ENCODE data around the gene GALNTL6. TPM values are rescaled to one million over a fixed set of nuclear protein-coding genes. Genes with fewer than 3 reads are reported as not detected.
"Not testable (repeated sequence)": the region's sequence is repeated elsewhere in the genome, so short reads cannot be mapped to it uniquely, and the experiment has no call there.

The GALNTL6 gene
- total and polyA plus RNA-seq, 2 donors (not counting 1 experiment from before 2014, with no cell fraction given): 0.99 to 1.1 TPM

DNA sequence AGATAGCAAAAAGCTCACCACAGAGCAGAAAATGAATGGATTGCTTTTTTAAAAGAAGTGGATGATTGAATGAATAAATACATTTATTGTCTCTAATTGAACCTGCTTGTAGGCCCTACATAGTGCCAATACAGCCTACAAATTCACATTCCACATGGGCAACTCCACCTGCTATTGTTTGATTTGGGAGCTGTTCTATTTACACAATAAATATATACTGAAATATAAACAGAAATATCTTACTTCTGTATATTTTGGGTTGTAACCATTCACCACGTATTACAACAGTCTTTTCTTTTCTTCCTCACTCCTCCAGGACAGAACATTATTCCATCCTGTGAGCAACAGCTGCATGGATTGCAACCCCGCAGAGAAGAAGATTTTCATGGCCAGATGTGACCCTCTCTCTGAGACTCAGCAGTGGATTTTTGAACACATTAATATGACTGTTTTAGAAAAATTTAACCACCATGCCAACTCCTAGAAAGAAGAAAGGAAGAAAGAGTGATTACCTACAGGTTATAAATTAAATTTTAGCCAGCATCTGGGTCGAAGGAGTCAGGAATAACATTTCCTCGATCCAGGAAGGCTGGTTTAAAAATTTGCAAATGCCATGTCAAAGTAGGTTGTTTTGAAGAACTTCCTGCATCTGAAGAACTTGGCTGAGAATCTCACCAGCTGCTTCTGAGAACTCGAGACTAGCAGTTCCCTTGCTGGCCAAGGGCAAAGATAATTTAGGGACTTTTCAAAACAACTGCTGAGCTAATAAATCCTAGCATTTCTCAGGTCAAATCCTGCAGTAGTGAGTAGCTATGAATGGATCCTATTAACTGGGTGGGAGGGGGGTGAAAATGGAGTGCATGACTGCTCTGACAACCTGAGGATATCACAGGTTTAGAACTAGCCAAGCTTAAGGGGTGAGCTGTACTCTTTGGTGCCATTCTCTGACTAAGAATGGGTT, 1226.7 kb downstream of the GALNTL6 start:
- Mint-ChIP-seq H3K4me1 (no peaks in the 10 kb centered on the region), H3K4me3 (no peak overlapping the region), H3K27ac (no peak overlapping the region), H3K27me3 (peaks cover 22% of the 10 kb centered on the region), H3K9me3 (ENCODE audit: insufficient read depth) (no peaks in the 10 kb centered on the region)
- 18% methylated on average over 4 of the region's 5 CpGs for WGBS (ENCODE audit: insufficient coverage)
- DNase-seq (no peak), ATAC-seq (ENCODE audit: low read depth) (no peak)
- no peak overlapping the region for H3K4me3 ChIP-seq (ENCODE audit: control extremely low read depth in 1 of 5, extremely low read depth in 1 of 5, insufficient read depth in 1 of 5, low read depth in 2 of 5, low read length in 4 of 5)
- no peak overlapping the region for H3K27ac ChIP-seq (ENCODE audit: low read length in 2 of 2)
- no peak for TF ChIP-seq EZH2 (IDR thresholded peaks at IDR 0.05; ENCODE audit: borderline replicate concordance, insufficient read depth, low read depth, low read length, poor library complexity, severe bottlenecking)
- TF ChIP-seq, protein P1, sequence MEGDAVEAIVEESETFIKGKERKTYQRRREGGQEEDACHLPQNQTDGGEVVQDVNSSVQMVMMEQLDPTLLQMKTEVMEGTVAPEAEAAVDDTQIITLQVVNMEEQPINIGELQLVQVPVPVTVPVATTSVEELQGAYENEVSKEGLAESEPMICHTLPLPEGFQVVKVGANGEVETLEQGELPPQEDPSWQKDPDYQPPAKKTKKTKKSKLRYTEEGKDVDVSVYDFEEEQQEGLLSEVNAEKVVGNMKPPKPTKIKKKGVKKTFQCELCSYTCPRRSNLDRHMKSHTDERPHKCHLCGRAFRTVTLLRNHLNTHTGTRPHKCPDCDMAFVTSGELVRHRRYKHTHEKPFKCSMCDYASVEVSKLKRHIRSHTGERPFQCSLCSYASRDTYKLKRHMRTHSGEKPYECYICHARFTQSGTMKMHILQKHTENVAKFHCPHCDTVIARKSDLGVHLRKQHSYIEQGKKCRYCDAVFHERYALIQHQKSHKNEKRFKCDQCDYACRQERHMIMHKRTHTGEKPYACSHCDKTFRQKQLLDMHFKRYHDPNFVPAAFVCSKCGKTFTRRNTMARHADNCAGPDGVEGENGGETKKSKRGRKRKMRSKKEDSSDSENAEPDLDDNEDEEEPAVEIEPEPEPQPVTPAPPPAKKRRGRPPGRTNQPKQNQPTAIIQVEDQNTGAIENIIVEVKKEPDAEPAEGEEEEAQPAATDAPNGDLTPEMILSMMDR (IDR thresholded peaks at IDR 0.05): no peak
- H4K20me1 ChIP-seq (ENCODE audit: control insufficient read depth, insufficient read depth, low read length, poor library complexity, severe bottlenecking): no peaks in the 10 kb centered on the region
- no peak overlapping the region for H2AFZ ChIP-seq (ENCODE audit: insufficient read depth, low read depth, low read length, poor library complexity, severe bottlenecking)
- CTCF ChIA-PET: interaction anchor here (0.8 to 1.4 kb wide), 4 partner anchors 17 to 218 kb away, joined by 3 read pairs; no protein-coding TSS in a partner anchor
- no peak overlapping the region for H3K4me2 ChIP-seq (replicated peaks; ENCODE audit: low read depth, low read length, poor library complexity, severe bottlenecking)
- POLR2A ChIA-PET: no interaction called here
- no peaks in the 10 kb centered on the region for H3K27me3 ChIP-seq (replicated peaks in 1 of 4; ENCODE audit: control extremely low read depth in 1 of 4, control insufficient read depth in 3 of 4, insufficient read depth in 4 of 4, low read length in 3 of 4)
- H3K9ac ChIP-seq (ENCODE audit: low read length): no peak overlapping the region
- no peaks in the 10 kb centered on the region for H3K79me2 ChIP-seq (ENCODE audit: control insufficient read depth, insufficient read depth, low read length)
- no peaks in the 10 kb centered on the region for H3K4me1 ChIP-seq (ENCODE audit: control insufficient read depth in 2 of 2, insufficient read depth in 2 of 2, low read length in 2 of 2)
- H3K36me3 ChIP-seq (replicated peaks in 1 of 2; ENCODE audit: control extremely low read depth in 1 of 2, control insufficient read depth in 1 of 2, extremely low read depth in 1 of 2, insufficient read depth in 2 of 2, low read length in 1 of 2): no peaks in the 10 kb centered on the region
- intact Hi-C loops (cut with micrococcal nuclease): no loop called here
- no peaks in the 10 kb centered on the region for H3K9me3 ChIP-seq (ENCODE audit: control extremely low read depth in 1 of 3, control insufficient read depth in 2 of 3, insufficient read depth in 1 of 3, low read length in 2 of 3)

GRCh38 chr4:173041482-173041881, 1228.3 kb downstream of the GALNTL6 start:
- DNase-seq (no peak), ATAC-seq (ENCODE audit: low read depth) (no peak)
- H3K27ac Mint-ChIP-seq: no peak overlapping the region
- H3K27me3 Mint-ChIP-seq: peaks cover 18% of the 10 kb centered on the region
- no peaks in the 10 kb centered on the region for H3K9me3 Mint-ChIP-seq (ENCODE audit: insufficient read depth)
- H3K36me3 ChIP-seq (replicated peaks in 1 of 2; ENCODE audit: control extremely low read depth in 1 of 2, control insufficient read depth in 1 of 2, extremely low read depth in 1 of 2, insufficient read depth in 2 of 2, low read length in 1 of 2): no peaks in the 10 kb centered on the region
- H3K4me1 Mint-ChIP-seq: no peaks in the 10 kb centered on the region
- H3K4me3 ChIP-seq (ENCODE audit: control extremely low read depth in 1 of 5, extremely low read depth in 1 of 5, insufficient read depth in 1 of 5, low read depth in 2 of 5, low read length in 4 of 5): no peak overlapping the region
- CTCF ChIA-PET: no interaction called here
- no peak overlapping the region for H3K4me3 Mint-ChIP-seq
- H3K79me2 ChIP-seq (ENCODE audit: control insufficient read depth, insufficient read depth, low read length): no peaks in the 10 kb centered on the region
- no peaks in the 10 kb centered on the region for H4K20me1 ChIP-seq (ENCODE audit: control insufficient read depth, insufficient read depth, low read length, poor library complexity, severe bottlenecking)
- POLR2A ChIA-PET: no interaction called here
- no peaks in the 10 kb centered on the region for H3K27me3 ChIP-seq (replicated peaks in 1 of 4; ENCODE audit: control extremely low read depth in 1 of 4, control insufficient read depth in 3 of 4, insufficient read depth in 4 of 4, low read length in 3 of 4)
- no peak for TF ChIP-seq EZH2 (IDR thresholded peaks at IDR 0.05; ENCODE audit: borderline replicate concordance, insufficient read depth, low read depth, low read length, poor library complexity, severe bottlenecking)
- TF ChIP-seq, protein P1 (IDR thresholded peaks at IDR 0.05): no peak
- intact Hi-C loops (cut with micrococcal nuclease): no loop called here
- no peaks in the 10 kb centered on the region for H3K9me3 ChIP-seq (ENCODE audit: control extremely low read depth in 1 of 3, control insufficient read depth in 2 of 3, insufficient read depth in 1 of 3, low read length in 2 of 3)
- WGBS (ENCODE audit: insufficient coverage): no CpG with 5 or more reads among the region's 1 CpG
- no peaks in the 10 kb centered on the region for H3K4me1 ChIP-seq (ENCODE audit: control insufficient read depth in 2 of 2, insufficient read depth in 2 of 2, low read length in 2 of 2)
- no peak overlapping the region for H3K4me2 ChIP-seq (replicated peaks; ENCODE audit: low read depth, low read length, poor library complexity, severe bottlenecking)
- H3K27ac ChIP-seq (ENCODE audit: low read length in 2 of 2): no peak overlapping the region
- H2AFZ ChIP-seq (ENCODE audit: insufficient read depth, low read depth, low read length, poor library complexity, severe bottlenecking): no peak overlapping the region
- no peak overlapping the region for H3K9ac ChIP-seq (ENCODE audit: low read length)

DNA sequence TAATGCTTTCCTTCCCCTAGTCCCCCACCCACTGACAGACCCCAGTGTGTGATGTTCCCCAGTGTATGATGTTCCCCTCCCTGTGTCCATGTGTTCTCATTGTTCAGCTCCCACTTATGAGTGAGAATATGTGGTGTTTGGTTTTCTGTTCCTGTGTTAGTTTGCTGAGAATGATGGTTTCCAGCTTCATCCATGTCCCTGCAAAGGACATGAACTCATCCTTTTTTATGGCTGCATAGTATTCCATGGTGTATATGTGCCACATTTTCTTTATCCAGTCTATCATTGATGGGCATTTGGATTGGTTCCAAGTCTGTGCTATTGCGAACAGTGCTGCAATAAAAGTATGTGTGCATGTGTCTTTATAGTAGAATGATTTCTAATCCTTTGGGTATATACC, 1228.9 kb downstream of the GALNTL6 start:
- peaks cover 18% of the 10 kb centered on the region for H3K27me3 Mint-ChIP-seq
- H2AFZ ChIP-seq (ENCODE audit: insufficient read depth, low read depth, low read length, poor library complexity, severe bottlenecking); H3K4me1 Mint-ChIP-seq; H3K9me3 Mint-ChIP-seq (ENCODE audit: insufficient read depth); H3K9ac ChIP-seq (ENCODE audit: low read length); ATAC-seq (ENCODE audit: low read depth); H3K4me3 Mint-ChIP-seq; H3K9me3 ChIP-seq (ENCODE audit: control extremely low read depth in 1 of 3, control insufficient read depth in 2 of 3, insufficient read depth in 1 of 3, low read length in 2 of 3); H3K4me3 ChIP-seq (ENCODE audit: control extremely low read depth in 1 of 5, extremely low read depth in 1 of 5, insufficient read depth in 1 of 5, low read depth in 2 of 5, low read length in 4 of 5); H3K79me2 ChIP-seq (ENCODE audit: control insufficient read depth, insufficient read depth, low read length); H3K27ac Mint-ChIP-seq; H3K36me3 ChIP-seq (replicated peaks in 1 of 2; ENCODE audit: control extremely low read depth in 1 of 2, control insufficient read depth in 1 of 2, extremely low read depth in 1 of 2, insufficient read depth in 2 of 2, low read length in 1 of 2); H3K27me3 ChIP-seq (replicated peaks in 1 of 4; ENCODE audit: control extremely low read depth in 1 of 4, control insufficient read depth in 3 of 4, insufficient read depth in 4 of 4, low read length in 3 of 4); POLR2A ChIA-PET; H3K27ac ChIP-seq (ENCODE audit: low read length in 2 of 2); H3K4me2 ChIP-seq (replicated peaks; ENCODE audit: low read depth, low read length, poor library complexity, severe bottlenecking); H3K4me1 ChIP-seq (ENCODE audit: control insufficient read depth in 2 of 2, insufficient read depth in 2 of 2, low read length in 2 of 2); H4K20me1 ChIP-seq (ENCODE audit: control insufficient read depth, insufficient read depth, low read length, poor library complexity, severe bottlenecking); CTCF ChIA-PET; intact Hi-C loops (cut with micrococcal nuclease); DNase-seq: not testable (repeated sequence)
- WGBS (ENCODE audit: insufficient coverage): 100% methylated on average over 1 of the region's 1 CpG
